ENCODE measurements around the gene PTPRS. TPM values are rescaled to one million over a fixed set of nuclear protein-coding genes. Genes with fewer than 3 reads are reported as not detected.

Gene PTPRS
- total RNA-seq, 6 experiments from 2014 or later: 78.4 to 102 (median 96.8) TPM

GRCh38 chr19:5335593-5335992 is 5.0 kb downstream of the PTPRS start:
- DNase-seq: no peak
- no peaks in the 10 kb centered on the region for H3K9me3 Mint-ChIP-seq
- H3K27ac Mint-ChIP-seq: no peak overlapping the region
- no peaks in the 10 kb centered on the region for H3K36me3 Mint-ChIP-seq (ENCODE audit: low read depth)
- H3K4me3 Mint-ChIP-seq: no peak overlapping the region
- peaks cover 17% of the 10 kb centered on the region for H3K4me1 Mint-ChIP-seq (ENCODE audit: low read depth)
- TF ChIP-seq CTCF (IDR thresholded peaks at IDR 0.05): no peak
- H3K27me3 Mint-ChIP-seq (ENCODE audit: insufficient read depth): peaks cover 38% of the 10 kb centered on the region

- H3K9me3 Mint-ChIP-seq: no peaks in the 10 kb centered on the region
- no peaks in the 10 kb centered on the region for H3K36me3 Mint-ChIP-seq (ENCODE audit: low read depth)
- TF ChIP-seq CTCF (IDR thresholded peaks at IDR 0.05): no peak
- H3K4me3 Mint-ChIP-seq: no peak overlapping the region
- no peak overlapping the region for H3K27ac Mint-ChIP-seq
- no peak for DNase-seq
- peaks cover 38% of the 10 kb centered on the region for H3K27me3 Mint-ChIP-seq (ENCODE audit: insufficient read depth)
- H3K4me1 Mint-ChIP-seq (ENCODE audit: low read depth): peaks cover 17% of the 10 kb centered on the region
Observed at GRCh38 chr19:5334824-5335500, 5.7 kb downstream of the PTPRS start.

- no peak for TF ChIP-seq CTCF (IDR thresholded peaks at IDR 0.05)
- H3K9me3 Mint-ChIP-seq: no peaks in the 10 kb centered on the region
- peaks cover 17% of the 10 kb centered on the region for H3K4me1 Mint-ChIP-seq (ENCODE audit: low read depth)
- no peak overlapping the region for H3K4me3 Mint-ChIP-seq
- H3K27me3 Mint-ChIP-seq (ENCODE audit: insufficient read depth): peaks cover 36% of the 10 kb centered on the region
- no peaks in the 10 kb centered on the region for H3K36me3 Mint-ChIP-seq (ENCODE audit: low read depth)
- no peak for DNase-seq
- no peak overlapping the region for H3K27ac Mint-ChIP-seq
Observed at GRCh38 chr19:5334366-5334739, 6.3 kb downstream of the PTPRS start.

- Mint-ChIP-seq H3K27ac (no peak overlapping the region), H3K27me3 (ENCODE audit: insufficient read depth) (peaks cover 30% of the 10 kb centered on the region), H3K9me3 (no peaks in the 10 kb centered on the region), H3K4me1 (ENCODE audit: low read depth) (peaks cover 11% of the 10 kb centered on the region), H3K36me3 (ENCODE audit: low read depth) (no peaks in the 10 kb centered on the region), H3K4me3 (no peak overlapping the region)
- no peak for TF ChIP-seq CTCF (IDR thresholded peaks at IDR 0.05)
- DNase-seq: no peak
Observed at GRCh38 chr19:5333581-5334365, 6.8 kb downstream of the PTPRS start.

- H3K9me3 Mint-ChIP-seq: no peaks in the 10 kb centered on the region
- peaks cover 26% of the 10 kb centered on the region for H3K27me3 Mint-ChIP-seq (ENCODE audit: insufficient read depth)
- no peak overlapping the region for H3K27ac Mint-ChIP-seq
- H3K36me3 Mint-ChIP-seq (ENCODE audit: low read depth): no peaks in the 10 kb centered on the region
- no peak for TF ChIP-seq CTCF (IDR thresholded peaks at IDR 0.05)
- DNase-seq: no peak
- peaks cover 11% of the 10 kb centered on the region; the same call in 1 of the 2 replicates for H3K4me1 Mint-ChIP-seq (ENCODE audit: low read depth)
- no peak overlapping the region for H3K4me3 Mint-ChIP-seq
Observed at GRCh38 chr19:5332501-5332900, 8.1 kb downstream of the PTPRS start.
